ENCODE data around the gene ARHGEF19.
"Not testable (repeated sequence)": the region's sequence is repeated elsewhere in the genome, so short reads cannot be mapped to it uniquely, and the experiment has no call there.

ARHGEF19 gene

GRCh38 chr1:16212251-16212961, at the start of gene ARHGEF19:
Gene ARHGEF19, minus strand, starts transcription at chr1:16212652. Its CDS starts 3,598 bp downstream, at chr1:16209054.
- no peak for DNase-seq (ENCODE audit: low read depth, low spot score)

GRCh38 chr1:16262067-16262466, 49.6 kb upstream of the ARHGEF19 start:
- no peak for DNase-seq (ENCODE audit: low read depth, low spot score)

GRCh38 chr1:16260814-16261213, 48.4 kb upstream of the ARHGEF19 start:
- DNase-seq (ENCODE audit: low read depth, low spot score): no peak

GRCh38 chr1:16258591-16259135, 46.2 kb upstream of the ARHGEF19 start:
- DNase-seq (ENCODE audit: low read depth, low spot score): no peak

- DNase-seq (ENCODE audit: low read depth, low spot score): no peak
Measured at GRCh38 chr1:16257968-16258367, 45.5 kb upstream of the ARHGEF19 start.

- DNase-seq (ENCODE audit: low read depth, low spot score): not testable (repeated sequence)
Measured at GRCh38 chr1:16257556-16257955, 45.1 kb upstream of the ARHGEF19 start.

GRCh38 chr1:16256478-16256877, 44.0 kb upstream of the ARHGEF19 start:
- DNase-seq (ENCODE audit: low read depth, low spot score): no peak

- no peak for DNase-seq (ENCODE audit: low read depth, low spot score)
Measured at GRCh38 chr1:16254263-16254928, 41.9 kb upstream of the ARHGEF19 start.

GRCh38 chr1:16253332-16253922, 41.0 kb upstream of the ARHGEF19 start:
- no peak for DNase-seq (ENCODE audit: low read depth, low spot score)

GRCh38 chr1:16252912-16253311, 40.5 kb upstream of the ARHGEF19 start:
- DNase-seq (ENCODE audit: low read depth, low spot score): no peak

- DNase-seq (ENCODE audit: low read depth, low spot score): no peak
Measured at GRCh38 chr1:16251381-16251780, 38.9 kb upstream of the ARHGEF19 start.

- DNase-seq (ENCODE audit: low read depth, low spot score): no peak
Measured at GRCh38 chr1:16250524-16251251, 38.2 kb upstream of the ARHGEF19 start.

GRCh38 chr1:16249596-16250241, 37.3 kb upstream of the ARHGEF19 start:
- DNase-seq (ENCODE audit: low read depth, low spot score): no peak

GRCh38 chr1:16248603-16249516, 36.4 kb upstream of the ARHGEF19 start:
- no peak for DNase-seq (ENCODE audit: low read depth, low spot score)

- no peak for DNase-seq (ENCODE audit: low read depth, low spot score)
Measured at GRCh38 chr1:16248007-16248436, 35.6 kb upstream of the ARHGEF19 start.

- DNase-seq (ENCODE audit: low read depth, low spot score): no peak
Measured at GRCh38 chr1:16247441-16247840, 35.0 kb upstream of the ARHGEF19 start.

- no peak for DNase-seq (ENCODE audit: low read depth, low spot score)
Measured at GRCh38 chr1:16246961-16247360, 34.5 kb upstream of the ARHGEF19 start.

GRCh38 chr1:16246239-16246638, 33.8 kb upstream of the ARHGEF19 start:
- not testable (repeated sequence) for DNase-seq (ENCODE audit: low read depth, low spot score)

- no peak for DNase-seq (ENCODE audit: low read depth, low spot score)
Measured at GRCh38 chr1:16245476-16246196, 33.2 kb upstream of the ARHGEF19 start.
